ENCODE results near the gene FCHSD2. TPM values are rescaled to one million over a fixed set of nuclear protein-coding genes. Genes with fewer than 3 reads are reported as not detected.
A peak's percentile ranks its signal among the peaks of the same experiment; 100 is the strongest.

The FCHSD2 gene
- total RNA-seq, 2 donors from 2014 or later = 14.0 to 17.6 TPM

GRCh38 chr11:73171436-73172161 lies 29.5 kb upstream of the FCHSD2 start:
- Histone ChIP-seq H3K9ac (ENCODE audit: extremely low read depth, low read length, poor library complexity, severe bottlenecking) (no peak overlapping the region), H3K4me3 (ENCODE audit: low read length) (no peak overlapping the region), H3K36me3 (ENCODE audit: control insufficient read depth, insufficient read depth, low read length) (no peaks in the 10 kb centered on the region), H3K4me1 (ENCODE audit: control insufficient read depth, insufficient read depth, low read length) (peaks cover 6% of the 10 kb centered on the region), H3K27ac (ENCODE audit: low read depth, low read length) (no peak overlapping the region), H3K27me3 (ENCODE audit: control insufficient read depth, insufficient read depth, low read length, poor library complexity, severe bottlenecking) (no peaks in the 10 kb centered on the region), H3K9me3 (ENCODE audit: control insufficient read depth, low read length) (no peaks in the 10 kb centered on the region)
- H3K27ac Mint-ChIP-seq = no peak overlapping the region
- H3K4me1 Mint-ChIP-seq = peaks cover 16% of the 10 kb centered on the region
- no peak for DNase-seq
- H3K4me3 Mint-ChIP-seq = no peak overlapping the region
- H3K9me3 Mint-ChIP-seq = no peaks in the 10 kb centered on the region
- H3K36me3 Mint-ChIP-seq (ENCODE audit: low read depth) = no peaks in the 10 kb centered on the region
- H3K27me3 Mint-ChIP-seq (ENCODE audit: insufficient read depth) = no peaks in the 10 kb centered on the region
- WGBS, 2 experiments (ENCODE audit: insufficient coverage in 1 of 2, insufficient read length in 1 of 2) = 89 to 92% methylated on average over 5 to 8 of the region's 8 CpGs
- TF ChIP-seq, protein P1, sequence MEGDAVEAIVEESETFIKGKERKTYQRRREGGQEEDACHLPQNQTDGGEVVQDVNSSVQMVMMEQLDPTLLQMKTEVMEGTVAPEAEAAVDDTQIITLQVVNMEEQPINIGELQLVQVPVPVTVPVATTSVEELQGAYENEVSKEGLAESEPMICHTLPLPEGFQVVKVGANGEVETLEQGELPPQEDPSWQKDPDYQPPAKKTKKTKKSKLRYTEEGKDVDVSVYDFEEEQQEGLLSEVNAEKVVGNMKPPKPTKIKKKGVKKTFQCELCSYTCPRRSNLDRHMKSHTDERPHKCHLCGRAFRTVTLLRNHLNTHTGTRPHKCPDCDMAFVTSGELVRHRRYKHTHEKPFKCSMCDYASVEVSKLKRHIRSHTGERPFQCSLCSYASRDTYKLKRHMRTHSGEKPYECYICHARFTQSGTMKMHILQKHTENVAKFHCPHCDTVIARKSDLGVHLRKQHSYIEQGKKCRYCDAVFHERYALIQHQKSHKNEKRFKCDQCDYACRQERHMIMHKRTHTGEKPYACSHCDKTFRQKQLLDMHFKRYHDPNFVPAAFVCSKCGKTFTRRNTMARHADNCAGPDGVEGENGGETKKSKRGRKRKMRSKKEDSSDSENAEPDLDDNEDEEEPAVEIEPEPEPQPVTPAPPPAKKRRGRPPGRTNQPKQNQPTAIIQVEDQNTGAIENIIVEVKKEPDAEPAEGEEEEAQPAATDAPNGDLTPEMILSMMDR (conservative IDR thresholded peaks at IDR 0.05) = no peak

GRCh38 chr11:73170140-73170539 lies 28.0 kb upstream of the FCHSD2 start:
- no peak overlapping the region for H3K27ac Mint-ChIP-seq
- H3K27ac ChIP-seq (ENCODE audit: low read depth, low read length) = no peak overlapping the region
- peak; percentile 63 for DNase-seq
- H3K9me3 ChIP-seq (ENCODE audit: control insufficient read depth, low read length) = no peaks in the 10 kb centered on the region
- H3K4me3 Mint-ChIP-seq = no peak overlapping the region
- TF ChIP-seq, protein P1 (conservative IDR thresholded peaks at IDR 0.05) = peak; percentile 21
- no peaks in the 10 kb centered on the region for H3K27me3 Mint-ChIP-seq (ENCODE audit: insufficient read depth)
- H3K36me3 Mint-ChIP-seq (ENCODE audit: low read depth) = no peaks in the 10 kb centered on the region
- H3K36me3 ChIP-seq (ENCODE audit: control insufficient read depth, insufficient read depth, low read length) = no peaks in the 10 kb centered on the region
- no peaks in the 10 kb centered on the region for H3K9me3 Mint-ChIP-seq
- no peak overlapping the region for H3K4me3 ChIP-seq (ENCODE audit: low read length)
- H3K27me3 ChIP-seq (ENCODE audit: control insufficient read depth, insufficient read depth, low read length, poor library complexity, severe bottlenecking) = no peaks in the 10 kb centered on the region
- H3K4me1 Mint-ChIP-seq = peaks cover 16% of the 10 kb centered on the region
- H3K9ac ChIP-seq (ENCODE audit: extremely low read depth, low read length, poor library complexity, severe bottlenecking) = no peak overlapping the region
- WGBS, 2 experiments (ENCODE audit: insufficient coverage in 1 of 2, insufficient read length in 1 of 2) = 93 to 100% methylated on average over 2 of the region's 2 CpGs
- peaks cover 6% of the 10 kb centered on the region for H3K4me1 ChIP-seq (ENCODE audit: control insufficient read depth, insufficient read depth, low read length)

DNA sequence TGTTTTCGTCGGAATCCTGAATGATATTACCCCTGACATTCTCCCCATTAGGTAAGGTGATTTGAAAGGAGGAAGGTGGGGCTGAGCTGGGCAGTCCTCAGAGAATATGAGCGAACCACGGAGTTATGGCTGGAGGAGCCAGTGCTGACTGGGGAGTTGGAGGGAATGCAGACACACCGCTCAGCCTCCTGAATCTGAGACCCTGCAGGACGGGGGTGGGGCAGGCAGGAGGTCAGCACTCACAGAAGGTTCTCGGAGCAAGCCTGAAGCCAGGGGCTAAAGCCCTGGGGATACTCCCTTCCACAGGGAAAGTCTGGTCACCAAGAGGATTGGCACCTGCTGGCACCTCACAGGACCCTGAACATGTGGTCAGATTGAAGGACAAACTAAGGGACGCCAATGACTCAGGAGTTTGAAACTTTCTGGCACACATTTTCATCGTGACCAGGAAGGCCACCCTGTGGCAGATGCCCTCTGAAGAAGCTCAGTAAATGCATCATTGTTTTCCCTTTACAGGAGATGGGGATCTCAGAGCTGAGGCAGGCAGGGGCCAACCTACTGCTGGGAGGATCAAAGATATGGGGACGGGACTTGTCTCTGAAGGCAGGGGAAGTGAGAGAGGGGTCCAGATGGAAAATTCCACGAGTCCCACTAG lies 26.9 kb upstream of the FCHSD2 start:
- H3K9me3 Mint-ChIP-seq = no peaks in the 10 kb centered on the region

More for the DNA sequence above, 26.9 kb upstream of the FCHSD2 start:
- H3K36me3 ChIP-seq (ENCODE audit: control insufficient read depth, insufficient read depth, low read length) = no peaks in the 10 kb centered on the region
- WGBS, 2 experiments (ENCODE audit: insufficient coverage in 1 of 2, insufficient read length in 1 of 2) = 58 to 75% methylated on average over 9 to 11 of the region's 11 CpGs
- H3K27ac Mint-ChIP-seq = no peak overlapping the region
- DNase-seq = peak; percentile 62
- no peak overlapping the region for H3K9ac ChIP-seq (ENCODE audit: extremely low read depth, low read length, poor library complexity, severe bottlenecking)
- no peak overlapping the region for H3K4me3 Mint-ChIP-seq
- H3K4me3 ChIP-seq (ENCODE audit: low read length) = no peak overlapping the region
- no peaks in the 10 kb centered on the region for H3K27me3 ChIP-seq (ENCODE audit: control insufficient read depth, insufficient read depth, low read length, poor library complexity, severe bottlenecking)
- H3K27ac ChIP-seq (ENCODE audit: low read depth, low read length) = no peak overlapping the region
- no peaks in the 10 kb centered on the region for H3K36me3 Mint-ChIP-seq (ENCODE audit: low read depth)
- no peaks in the 10 kb centered on the region for H3K9me3 ChIP-seq (ENCODE audit: control insufficient read depth, low read length)
- TF ChIP-seq, protein P1 (conservative IDR thresholded peaks at IDR 0.05) = no peak
- no peaks in the 10 kb centered on the region for H3K27me3 Mint-ChIP-seq (ENCODE audit: insufficient read depth)
- peaks cover 16% of the 10 kb centered on the region for H3K4me1 Mint-ChIP-seq
- H3K4me1 ChIP-seq (ENCODE audit: control insufficient read depth, insufficient read depth, low read length) = peaks cover 6% of the 10 kb centered on the region
